HG03045 (cell line): Measurements from ENCODE around the gene FBXO31.
A peak's percentile ranks its signal among the peaks of the same experiment; 100 is the strongest.
"Not testable (repeated sequence)": the region's sequence is repeated elsewhere in the genome, so short reads cannot be mapped to it uniquely, and the experiment has no call there.

Experiments
- ATAC-seq: cut with Tn5 transposase; IDR thresholded peaks from one replicate; pipeline ENCODE4 v1.9.1; 2021; ENCODE audit warnings: mild to moderate bottlenecking, moderate library complexity; ENCODE audit not compliant: unreplicated experiment

Gene FBXO31

DNA sequence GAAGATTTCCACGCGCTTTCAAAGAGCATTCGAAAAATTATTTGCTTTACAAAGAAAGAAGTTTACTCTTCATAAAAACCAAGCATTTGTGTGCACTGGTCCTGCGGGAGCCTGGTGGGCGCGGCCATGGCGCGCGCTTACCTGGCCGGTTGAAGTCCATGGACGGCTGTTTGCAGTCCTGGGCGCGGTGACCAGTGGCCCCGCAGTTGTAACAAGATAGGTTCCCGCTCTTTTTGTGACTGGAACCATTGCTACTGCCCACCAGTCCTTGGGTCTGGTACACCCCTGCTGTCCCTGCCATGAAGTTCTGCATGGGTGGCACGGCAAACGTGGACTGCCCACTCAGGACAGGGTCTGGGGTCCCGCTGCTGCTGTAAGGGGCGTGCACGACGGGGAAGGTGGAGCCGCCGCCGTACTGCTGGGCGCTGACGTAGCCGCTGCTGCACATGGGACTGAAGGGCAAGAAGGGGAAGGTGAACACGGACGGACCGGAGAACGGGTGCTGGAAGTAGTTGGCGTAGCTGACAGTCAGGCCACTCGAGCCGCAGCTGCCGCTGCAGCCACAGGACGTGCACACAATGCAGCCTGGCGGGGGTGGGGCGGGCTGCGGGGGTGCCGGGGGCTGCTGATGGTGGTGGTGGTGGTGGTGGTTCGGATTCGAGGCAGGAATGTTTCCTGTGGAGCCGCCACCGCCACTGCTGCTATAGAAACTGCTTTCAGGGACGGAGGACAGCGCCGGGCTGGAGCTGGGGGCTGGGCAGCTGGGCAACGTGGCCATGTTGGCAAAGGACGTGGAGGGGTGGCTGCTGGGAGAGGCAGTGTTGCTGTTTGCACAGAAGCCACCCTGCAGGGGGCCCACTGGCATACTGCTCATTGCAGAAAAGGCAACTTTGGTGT, 28.0 kb upstream of the FBXO31 start:
- no peak for ATAC-seq

DNA sequence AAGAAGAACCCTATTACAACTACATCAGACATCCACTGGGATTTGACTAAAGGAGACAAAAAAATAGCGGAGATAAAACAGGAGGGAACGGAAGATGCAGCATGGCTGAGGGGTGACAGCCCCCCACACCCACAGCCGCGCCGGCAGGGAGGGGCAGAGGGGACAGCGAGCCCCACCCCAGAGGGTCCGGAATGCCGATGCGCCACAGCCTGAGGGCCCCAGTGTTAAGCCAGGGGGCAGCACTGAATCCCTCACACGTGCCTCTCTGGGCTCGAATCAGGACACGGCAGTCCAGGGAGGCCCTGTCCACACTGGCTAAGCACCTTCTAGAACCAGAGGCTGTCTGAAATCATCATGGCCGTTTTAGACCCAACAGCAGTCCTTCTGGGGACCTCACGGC, 27.4 kb upstream of the FBXO31 start:
- no peak for ATAC-seq

DNA sequence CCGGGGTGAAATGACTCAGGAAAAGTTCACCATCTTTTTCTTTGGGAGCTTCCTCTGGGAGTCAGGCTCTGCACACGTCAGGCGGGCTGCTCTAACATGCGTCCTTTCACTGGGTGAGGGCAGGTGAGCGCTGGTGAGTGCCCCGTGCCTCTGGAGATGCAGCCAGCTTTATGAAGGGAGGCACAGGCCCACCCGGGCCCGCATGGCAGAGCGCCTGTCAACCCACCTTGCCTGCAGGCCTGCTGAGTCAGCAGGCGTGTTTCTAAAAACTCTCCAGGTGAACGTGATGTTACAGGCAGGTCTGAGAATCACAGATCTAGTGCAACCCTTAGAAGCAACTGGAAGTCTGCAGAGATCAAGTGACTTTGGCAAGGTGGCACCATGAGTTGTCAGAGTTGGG, 27.0 kb upstream of the FBXO31 start:
- no peak for ATAC-seq

DNA sequence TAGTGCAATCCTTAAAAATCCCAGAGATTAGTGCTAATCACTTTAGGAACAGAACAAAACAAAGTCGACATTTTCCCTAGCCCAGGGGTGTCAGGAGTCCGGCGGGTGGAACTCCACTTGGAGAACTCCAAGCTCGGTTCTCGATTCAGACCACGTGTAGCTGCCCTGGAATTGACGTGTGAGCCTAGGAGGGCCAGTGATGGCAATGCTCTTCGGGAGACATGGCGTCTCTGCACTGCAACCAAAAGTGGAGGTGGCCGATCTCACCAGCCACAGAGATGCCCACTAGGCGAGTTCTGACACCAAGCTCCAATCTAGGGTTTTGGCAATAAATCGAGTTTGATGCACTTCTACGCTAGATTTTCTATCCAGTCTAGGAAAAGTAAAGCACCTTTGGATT, 26.2 kb upstream of the FBXO31 start:
- ATAC-seq: no peak

DNA sequence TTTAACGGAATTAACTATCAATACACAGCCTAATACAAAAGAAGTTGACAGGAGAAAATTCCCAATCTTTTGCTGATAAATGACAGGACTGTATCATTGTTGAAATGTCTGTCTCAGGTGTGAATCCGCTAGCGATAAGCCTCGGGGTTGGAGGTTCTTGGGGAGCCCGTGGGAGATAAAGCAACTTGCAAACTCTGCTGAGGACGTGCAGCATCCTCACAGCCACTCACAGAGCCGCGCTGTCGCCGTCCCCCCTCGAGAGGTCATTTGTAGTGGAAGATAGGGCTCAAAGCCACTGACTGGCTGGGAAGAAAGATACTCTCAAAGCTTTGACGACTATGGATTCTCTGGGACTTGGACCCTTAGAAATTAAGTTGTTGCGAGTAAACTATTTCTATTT, 25.6 kb upstream of the FBXO31 start:
- no peak for ATAC-seq

DNA sequence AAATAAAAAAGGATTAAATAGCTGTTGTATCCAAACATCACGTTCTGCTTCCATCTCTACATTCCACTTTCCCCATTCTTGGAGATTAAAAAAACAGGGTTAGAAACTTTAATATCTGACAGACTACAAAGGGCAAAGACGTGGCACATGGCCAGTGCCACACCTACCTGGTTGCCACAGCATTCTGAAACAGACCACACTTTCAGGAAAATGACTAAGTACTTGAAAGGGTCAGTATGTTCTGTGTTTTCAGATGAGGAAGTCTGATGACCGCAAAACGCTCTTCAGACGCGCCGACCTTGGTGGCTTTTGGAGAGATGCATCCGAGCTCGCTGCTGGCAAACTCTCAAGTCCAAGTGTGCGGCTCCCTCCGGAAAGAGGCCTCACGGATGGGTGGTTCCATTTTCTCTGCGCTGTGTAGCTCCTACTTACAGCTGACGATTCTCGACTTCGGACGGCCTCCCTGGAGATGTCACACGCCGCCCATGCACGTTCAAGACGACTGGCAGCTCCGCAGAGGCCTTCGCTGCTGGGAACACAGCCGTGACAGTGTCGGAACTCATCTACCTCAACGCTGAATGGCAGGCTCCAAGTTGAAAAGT, 24.0 kb upstream of the FBXO31 start:
- no peak for ATAC-seq

DNA sequence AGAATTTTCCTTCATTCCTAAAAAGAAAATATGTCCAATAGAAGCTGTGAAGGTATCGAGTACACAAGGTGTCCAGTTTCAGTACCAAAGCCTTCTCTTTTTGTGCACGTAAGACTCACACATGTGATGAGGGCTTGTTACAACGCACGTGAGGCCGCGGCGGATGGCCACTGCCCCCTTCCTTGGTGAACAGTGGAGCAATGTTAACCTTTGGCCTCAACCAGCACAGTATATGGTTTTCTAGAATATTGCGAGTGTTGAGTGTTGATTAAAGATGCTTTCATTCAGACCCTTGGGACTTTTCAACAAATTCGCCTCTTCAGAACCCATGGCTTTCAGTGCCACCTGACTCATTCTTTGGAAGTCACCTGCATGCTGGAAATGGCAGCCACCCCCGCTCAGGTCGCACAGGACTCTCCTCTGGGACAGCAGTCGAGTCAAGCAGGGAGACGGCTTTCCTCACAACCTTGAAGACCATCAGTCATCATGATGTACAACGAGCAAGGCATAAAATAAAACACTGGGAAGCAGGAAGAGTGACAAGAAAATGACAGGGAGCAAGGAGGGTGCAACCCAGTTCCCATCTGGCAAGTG, 23.0 kb upstream of the FBXO31 start:
- ATAC-seq: no peak

DNA sequence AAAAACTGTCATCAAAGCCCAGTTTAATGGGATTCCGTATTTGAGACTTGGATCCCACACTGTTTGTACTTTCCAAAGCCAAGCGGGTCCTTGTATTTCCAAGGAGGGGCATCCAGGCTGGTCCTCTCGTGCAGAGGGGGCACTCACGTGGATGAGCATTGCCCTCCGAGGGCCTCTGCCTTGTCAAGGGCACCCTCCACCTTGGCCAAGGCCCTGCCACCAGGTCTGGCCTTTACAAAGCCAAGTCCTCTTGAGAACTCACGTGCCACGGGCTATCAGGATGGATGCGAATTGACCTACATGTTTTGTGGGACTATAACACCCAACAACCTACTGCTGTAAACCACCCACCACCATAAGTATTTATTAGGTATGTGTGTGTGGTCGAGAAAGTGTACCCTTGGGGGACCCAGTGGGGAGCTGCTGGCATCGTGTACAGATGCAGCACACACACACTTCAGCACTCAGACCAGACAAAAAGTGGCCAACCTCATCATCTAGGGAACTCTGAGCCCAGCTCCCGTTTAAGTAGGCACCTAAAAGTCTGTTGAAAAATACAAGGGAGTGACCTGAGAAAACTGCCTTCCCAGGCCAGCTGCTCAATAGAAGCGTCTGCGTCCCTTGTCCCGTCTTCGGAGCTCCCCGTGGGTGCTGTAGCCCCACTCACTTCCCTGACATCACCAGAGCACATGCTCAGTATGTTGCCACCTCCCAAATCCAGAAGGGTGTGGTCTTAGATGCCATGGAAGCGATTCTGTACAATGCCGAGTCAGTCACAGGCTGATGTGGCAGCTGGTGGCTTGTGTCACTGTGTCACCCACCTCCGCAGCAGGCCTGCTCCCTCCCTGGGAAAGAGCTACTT, 21.4 kb upstream of the FBXO31 start:
- ATAC-seq: no peak

DNA sequence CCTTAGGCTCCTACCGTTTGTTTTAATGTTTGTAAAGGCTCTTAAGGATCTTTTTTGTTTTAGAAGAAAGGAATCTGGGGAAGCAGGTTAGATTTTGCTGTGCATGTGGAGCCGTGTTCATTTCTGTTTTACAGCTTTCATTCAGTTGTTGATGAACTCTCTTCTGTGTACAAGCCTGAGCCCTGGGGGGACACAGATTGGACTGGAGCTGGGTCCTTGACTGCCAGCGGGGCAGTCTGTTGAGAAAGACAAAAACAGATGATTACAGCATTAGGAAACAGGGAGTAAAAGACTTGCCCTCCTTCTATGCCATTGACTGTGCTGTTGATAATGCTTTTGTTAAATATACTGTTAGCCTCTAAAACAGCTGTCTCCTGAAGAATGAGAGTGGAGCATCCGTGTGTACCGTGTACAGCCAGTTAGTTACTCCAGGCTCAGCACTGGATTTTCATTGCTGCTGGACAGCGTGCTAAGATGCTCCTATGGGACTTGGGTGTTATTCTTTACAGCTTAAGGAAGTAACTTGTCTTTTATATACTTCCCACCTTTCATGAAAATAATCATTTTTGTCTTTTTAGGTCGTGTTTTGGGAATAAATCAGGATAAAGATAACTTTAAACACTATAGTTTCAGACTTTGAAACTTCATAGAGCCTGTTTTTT, 11.7 kb upstream of the FBXO31 start:
- no peak for ATAC-seq

DNA sequence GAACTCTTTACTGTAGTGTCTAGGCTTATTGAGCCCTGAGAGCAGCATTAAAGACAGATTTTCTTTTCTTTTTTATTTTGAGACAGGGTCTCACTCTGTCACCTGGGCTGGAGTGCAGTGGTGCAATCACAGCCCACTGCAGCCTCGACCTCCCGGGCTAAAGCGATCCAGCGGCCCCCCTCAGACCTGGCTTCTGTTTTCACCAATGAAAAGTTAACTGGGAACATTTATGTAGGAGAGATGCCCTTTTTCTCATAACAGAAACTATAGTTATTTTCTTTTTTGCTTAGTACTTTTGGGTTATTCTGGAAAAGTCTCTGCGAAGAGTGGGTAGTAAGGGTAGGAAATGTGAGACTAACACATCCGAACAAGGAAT, 10.1 kb upstream of the FBXO31 start:
- ATAC-seq: no peak

DNA sequence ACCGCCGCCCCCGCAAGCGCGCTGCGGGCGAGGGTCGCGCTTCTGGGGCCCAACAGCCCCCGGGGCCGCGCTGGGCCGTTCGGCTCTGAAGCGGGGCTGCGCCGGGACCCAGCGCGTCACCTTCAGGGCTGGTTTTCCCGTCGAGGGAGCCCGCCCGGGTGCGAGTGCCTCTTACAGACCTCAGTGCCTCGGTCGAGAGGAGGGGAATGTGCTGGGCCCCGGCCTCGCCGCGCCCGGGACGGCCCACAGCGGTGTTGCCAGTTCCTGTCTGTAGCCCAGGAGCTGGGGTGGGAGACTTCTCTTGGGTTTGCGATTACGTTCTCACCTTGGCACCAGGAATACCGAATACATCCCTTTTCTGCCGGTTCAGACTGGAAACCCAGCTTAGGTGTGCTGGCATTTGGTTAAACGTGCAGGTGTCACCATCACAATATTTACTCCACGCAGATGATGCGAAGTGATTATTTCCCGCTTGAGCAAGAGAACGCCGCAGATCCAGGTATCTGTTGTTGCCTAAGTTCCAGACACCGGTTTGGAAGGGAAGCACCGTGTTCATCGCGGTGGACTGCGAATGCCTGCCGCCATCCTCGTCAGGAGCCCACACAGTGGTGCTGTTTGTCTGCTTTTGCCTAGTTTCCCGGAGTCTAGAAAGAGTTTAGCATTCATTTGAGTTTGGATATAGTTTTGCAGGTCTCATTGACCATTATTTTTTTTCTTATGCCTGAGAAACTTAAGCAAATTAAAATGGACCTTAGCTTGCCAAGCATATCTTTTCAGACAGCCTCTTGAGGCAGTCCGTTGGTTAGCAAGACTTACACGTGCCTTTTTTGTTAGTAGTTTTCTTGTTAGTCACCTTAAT, 9.5 kb upstream of the FBXO31 start:
- peak; percentile 3 for ATAC-seq

DNA sequence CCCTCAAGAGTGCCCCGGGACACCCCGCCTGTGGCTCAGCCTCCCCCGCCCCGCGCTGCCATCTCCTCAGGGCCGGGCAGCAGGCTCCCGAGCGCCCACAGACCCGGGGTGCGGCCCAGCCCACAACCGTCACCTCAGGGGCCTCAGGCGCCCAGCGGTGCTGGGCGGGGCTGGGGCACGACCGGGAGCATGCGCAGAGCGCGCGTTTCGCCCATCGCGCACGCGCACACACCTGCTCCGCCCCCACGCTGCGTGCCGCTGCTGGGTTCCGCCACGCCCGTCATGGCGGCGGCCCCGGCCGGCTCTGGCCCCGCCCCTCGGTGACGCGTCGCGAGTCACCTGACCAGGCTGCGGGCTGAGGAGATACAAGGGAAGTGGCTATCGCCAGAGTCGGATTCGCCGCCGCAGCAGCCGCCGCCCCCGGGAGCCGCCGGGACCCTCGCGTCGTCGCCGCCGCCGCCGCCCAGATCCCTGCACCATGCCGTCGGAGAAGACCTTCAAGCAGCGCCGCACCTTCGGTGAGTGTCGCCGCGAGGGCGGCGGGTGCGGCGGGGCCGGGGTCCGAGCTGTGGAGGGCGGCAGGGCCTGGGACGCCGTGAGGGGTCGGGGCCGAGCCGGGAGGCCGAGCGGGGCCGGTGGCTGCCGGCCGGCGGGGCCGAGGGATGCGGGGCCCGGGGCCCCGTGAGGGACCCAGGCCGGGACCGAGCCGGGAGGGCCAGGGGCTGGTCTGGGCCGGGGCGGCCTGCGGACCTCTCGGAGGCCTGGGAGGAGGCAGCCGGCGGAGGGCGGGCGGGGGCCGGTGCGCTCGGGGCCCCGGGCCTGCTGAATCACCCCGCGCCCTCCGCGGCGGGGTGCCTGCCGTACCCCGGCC, 8.6 kb upstream of the FBXO31 start, which contains the start of gene MAP1LC3B:
MAP1LC3B (plus strand) TSS at position 387 of the 871 bp plus-strand sequence; CDS start at position 479, 92 bp downstream.
- peak; percentile 68 for ATAC-seq

DNA sequence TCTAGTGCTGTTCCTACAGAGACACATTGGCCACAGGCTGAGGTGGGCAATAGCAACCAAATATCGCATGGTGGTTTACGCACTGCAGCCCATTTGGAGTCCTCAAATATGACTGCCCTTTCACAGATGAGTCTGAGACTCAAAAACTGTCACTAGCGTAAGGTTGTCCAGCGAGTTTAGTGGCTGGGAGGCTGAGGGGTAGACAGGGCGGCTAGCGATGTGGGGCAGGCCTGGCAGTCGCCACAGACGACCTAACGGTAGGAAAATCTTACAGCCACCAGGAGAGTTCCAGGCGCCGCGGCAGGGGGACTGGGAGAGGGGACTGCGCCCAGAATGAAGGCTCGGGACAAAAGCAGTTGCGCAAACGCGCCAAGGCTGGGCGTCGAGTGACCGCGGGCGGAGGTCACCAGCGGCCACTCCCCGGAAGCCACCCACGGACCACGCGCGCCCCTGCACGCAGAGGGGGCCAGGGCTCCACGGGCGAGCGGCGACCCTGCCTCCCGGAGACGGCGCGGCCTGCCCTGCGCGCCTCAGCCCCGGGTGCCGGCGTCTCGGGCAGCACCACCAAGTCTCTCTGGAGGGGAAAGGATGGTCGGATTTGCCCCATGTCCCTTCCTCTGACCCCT, 7.9 kb upstream of the FBXO31 start:
- ATAC-seq: peak; percentile 23

DNA sequence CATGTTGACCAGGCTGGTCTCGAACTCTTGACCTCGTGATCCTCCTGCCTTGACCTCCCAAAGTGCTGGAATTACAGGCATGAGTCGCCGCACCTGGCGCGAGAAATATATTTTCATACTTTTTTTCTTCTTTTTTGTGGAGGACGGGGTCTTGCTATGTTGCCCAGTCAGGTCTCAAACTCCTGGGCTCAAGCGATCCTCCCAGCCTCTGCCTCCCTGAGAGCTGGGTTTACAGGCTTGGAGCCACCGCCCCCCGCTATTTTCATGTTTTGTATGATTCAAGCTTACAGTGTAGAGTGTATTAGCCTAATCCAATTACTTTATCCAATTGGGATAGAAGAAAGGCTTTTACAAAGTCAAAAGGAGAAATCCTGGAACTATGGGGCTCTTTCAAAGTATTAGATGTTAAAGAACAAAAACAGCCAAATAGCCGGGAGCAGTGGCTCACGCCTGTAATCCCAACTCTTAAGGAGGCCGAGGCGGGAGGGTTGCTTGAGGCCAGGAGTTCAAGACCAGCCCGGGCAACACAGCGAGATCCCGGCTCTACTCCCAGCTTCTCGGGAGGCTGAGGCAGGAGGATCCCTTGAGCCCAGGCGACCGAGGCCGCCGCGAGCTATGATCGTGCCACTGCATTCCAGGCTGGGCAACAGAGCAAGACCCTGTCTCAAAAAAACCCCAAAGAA, 7.2 kb upstream of the FBXO31 start:
- ATAC-seq: no peak

DNA sequence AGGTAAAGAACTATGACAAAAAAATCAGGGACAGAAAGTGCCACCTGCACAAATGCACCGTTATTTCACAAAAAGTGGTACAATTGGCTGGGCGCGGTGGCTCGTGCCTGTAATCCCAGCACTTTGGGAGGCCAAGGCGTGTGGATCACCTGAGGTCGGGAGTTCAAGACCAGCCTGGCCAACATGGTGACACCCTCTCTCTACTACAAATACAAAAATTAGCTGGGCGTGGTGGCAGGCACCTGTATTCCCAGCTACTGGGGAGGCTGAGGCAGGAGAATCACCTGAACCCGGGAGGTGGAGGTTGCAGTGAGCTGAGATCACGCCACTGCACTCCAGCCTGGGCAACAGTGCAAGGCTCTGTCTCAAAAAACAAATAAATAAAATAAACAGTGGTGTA, 6.3 kb upstream of the FBXO31 start:
- not testable (repeated sequence) for ATAC-seq

DNA sequence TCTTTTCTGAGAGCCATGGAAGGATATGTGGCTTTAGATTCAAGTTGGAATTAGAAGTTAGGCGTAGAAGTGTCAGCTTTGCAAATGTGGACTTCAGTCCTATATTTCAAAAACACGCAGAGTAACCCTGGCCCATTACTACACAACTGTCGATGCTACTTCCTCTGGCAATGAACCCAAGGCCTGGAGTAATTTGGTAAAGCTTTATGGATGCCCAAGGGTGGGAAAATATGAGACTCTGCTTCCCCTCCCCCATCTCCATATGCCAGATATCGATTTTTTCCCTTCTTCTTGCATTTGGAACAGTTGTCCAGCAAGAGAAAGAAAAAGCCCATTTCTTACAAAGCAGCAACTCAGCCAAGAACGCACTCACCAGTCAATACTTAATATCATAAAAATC, 5.7 kb upstream of the FBXO31 start:
- no peak for ATAC-seq

DNA sequence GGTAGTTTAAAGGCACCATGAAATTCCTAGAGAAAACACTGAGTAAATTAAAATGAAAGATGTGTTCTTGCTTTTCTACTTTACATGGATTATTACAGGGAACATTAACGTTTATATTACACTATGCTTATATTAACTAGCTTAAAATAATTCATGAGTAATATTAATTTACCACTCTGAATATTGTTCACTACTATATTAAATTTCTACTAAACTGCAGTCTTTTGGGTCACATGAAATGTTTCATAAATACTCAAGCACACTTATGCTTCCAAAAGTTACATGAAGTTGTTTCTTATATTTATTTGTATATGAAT, 5.2 kb upstream of the FBXO31 start:
- no peak for ATAC-seq
